Brain microvascular endothelial cell (primary cell): ENCODE data around the gene GIPC3.

Experiments used
- DNase-seq: peaks from one replicate; pipeline ENCODE4 v3.0.0-alpha.2; 2020
- H3K27ac ChIP-seq: fragments of 250-450 bp; sonication (Bioruptor Pico); 2 replicates; pipeline ENCODE4 v1.5.1; 2020; ENCODE audit warnings: mild to moderate bottlenecking, moderate library complexity
- H3K27me3 ChIP-seq: fragments of 250-450 bp; sonication (Bioruptor Pico); replicated peaks from 2 replicates; pipeline ENCODE4 v1.5.1; 2020; ENCODE audit warnings: mild to moderate bottlenecking
- H3K36me3 ChIP-seq: fragments of 250-450 bp; sonication (Bioruptor Pico); replicated peaks from 2 replicates; pipeline ENCODE4 v1.5.1; 2020; ENCODE audit warnings: mild to moderate bottlenecking
- H3K4me3 ChIP-seq: 2 replicates; pipeline ENCODE4 v1.5.1; 2011; ENCODE audit warnings: low read depth, mild to moderate bottlenecking, control low read depth, low read length, moderate library complexity
- in situ Hi-C: cut with HindIII; loops from 2 replicates; pipeline ENCODE4 v1.10.0; 2017; ENCODE audit warnings: low sequenced_read_pairs, low pct_ligation_motif_present
- TF ChIP-seq, protein P1 (sequence below): IDR thresholded peaks from 2 replicates; pipeline ENCODE4 v1.5.1; 2011; ENCODE audit warnings: low read depth, mild to moderate bottlenecking, moderate library complexity, low read length, control low read depth, inconsistent platforms; ENCODE audit errors: missing control alignments

The GIPC3 gene

DNA sequence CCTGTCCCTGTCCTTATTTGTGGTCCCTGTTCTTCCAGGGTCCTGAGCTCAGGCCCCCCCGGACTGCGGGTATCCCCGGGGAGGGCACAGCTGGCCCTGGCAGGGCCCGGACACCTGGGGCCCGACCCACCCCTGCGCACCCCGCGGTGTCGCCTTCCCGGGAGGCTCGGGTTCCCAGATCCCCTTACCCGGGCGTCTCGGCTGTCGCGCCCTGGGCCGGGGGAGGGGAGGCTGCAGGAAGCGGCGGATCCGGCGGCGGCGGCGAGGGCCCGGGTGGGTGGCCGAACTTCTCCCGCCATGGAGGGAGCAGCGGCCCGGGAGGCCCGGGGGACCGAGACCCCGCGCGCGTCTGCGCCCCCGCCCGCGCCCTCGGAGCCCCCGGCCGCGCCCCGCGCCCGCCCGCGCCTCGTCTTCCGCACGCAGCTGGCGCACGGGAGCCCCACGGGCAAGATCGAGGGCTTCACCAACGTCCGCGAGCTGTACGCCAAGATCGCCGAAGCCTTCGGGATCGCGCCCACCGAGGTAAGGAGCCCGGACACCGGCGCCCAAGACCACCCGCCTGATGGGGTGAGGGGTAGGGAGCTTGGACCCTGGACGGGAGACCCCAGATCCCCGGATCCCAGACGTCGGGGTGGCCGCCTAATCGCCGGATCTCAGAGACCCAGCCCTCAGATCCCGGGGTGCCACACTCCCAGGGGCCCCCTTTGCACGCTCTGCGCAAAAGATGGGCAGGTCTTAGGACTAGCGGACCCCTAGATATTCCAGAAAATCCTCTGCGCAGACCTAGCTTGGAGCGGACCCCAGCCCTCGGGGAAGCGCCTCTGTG, at the start of gene GIPC3:
Gene GIPC3, plus strand, starts transcription at position 178 of the 826 bp plus-strand sequence. Its CDS starts 120 bp downstream, at position 298.
- H3K36me3 ChIP-seq: no peaks in the 10 kb centered on the region
- H3K27ac ChIP-seq: no peak within 1 kb of the TSS
- peak within 1 kb of the TSS; percentile 45 for H3K4me3 ChIP-seq
- TF ChIP-seq, protein P1, sequence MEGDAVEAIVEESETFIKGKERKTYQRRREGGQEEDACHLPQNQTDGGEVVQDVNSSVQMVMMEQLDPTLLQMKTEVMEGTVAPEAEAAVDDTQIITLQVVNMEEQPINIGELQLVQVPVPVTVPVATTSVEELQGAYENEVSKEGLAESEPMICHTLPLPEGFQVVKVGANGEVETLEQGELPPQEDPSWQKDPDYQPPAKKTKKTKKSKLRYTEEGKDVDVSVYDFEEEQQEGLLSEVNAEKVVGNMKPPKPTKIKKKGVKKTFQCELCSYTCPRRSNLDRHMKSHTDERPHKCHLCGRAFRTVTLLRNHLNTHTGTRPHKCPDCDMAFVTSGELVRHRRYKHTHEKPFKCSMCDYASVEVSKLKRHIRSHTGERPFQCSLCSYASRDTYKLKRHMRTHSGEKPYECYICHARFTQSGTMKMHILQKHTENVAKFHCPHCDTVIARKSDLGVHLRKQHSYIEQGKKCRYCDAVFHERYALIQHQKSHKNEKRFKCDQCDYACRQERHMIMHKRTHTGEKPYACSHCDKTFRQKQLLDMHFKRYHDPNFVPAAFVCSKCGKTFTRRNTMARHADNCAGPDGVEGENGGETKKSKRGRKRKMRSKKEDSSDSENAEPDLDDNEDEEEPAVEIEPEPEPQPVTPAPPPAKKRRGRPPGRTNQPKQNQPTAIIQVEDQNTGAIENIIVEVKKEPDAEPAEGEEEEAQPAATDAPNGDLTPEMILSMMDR: no peak
- H3K27me3 ChIP-seq: no peaks in the 10 kb centered on the region
- in situ Hi-C loops: no loop called here
- no peak for DNase-seq

DNA sequence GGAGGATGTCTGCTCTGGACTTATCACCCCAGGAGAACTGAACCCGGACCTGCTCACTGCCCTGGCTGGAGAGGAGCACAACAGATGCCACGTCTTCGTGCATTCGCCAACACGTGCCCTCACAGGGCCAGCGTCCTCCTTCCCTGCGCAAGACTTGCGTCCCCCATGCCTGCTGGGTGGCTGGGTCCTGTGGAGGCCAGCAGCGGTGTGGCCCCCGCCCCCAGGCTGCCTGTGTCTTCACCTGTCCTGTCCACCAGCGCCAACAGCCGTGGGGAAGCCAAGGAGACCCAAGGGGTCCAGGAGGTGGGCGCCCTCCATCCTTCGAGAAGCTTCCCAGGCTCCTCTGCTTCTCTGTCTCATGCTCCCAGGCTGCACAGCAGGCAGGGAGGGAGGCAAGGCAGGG, 49.7 kb upstream of the GIPC3 start:
- TF ChIP-seq, protein P1: no peak
- no peak overlapping the region for H3K27ac ChIP-seq
- in situ Hi-C loops: no loop called here
- no peak for DNase-seq
- H3K4me3 ChIP-seq: no peak overlapping the region
- peaks cover 42% of the 10 kb centered on the region for H3K36me3 ChIP-seq
- no peaks in the 10 kb centered on the region for H3K27me3 ChIP-seq

DNA sequence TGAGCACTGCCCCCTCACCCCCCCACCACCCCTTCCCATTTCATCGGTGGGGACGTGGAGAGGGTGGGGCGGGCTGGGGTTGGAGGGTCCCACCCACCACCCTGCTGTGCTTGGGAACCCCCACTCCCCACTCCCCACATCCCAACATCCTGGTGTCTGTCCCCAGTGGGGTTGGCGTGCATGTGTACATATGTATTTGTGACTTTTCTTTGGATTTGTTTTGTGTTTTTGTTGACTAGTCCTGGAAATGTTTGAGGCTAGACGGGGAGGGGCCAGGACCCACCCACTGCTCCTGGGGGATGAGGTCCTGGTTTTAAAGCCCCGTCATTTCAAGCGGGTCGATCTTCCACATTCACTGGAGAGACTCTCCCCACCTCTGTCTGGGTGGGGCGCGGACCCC, 49.3 kb upstream of the GIPC3 start:
- TF ChIP-seq, protein P1: no peak
- Histone ChIP-seq H3K27me3 (no peaks in the 10 kb centered on the region), H3K36me3 (peaks cover 42% of the 10 kb centered on the region), H3K4me3 (no peak overlapping the region), H3K27ac (no peak overlapping the region)
- in situ Hi-C loops: no loop called here
- DNase-seq: no peak

DNA sequence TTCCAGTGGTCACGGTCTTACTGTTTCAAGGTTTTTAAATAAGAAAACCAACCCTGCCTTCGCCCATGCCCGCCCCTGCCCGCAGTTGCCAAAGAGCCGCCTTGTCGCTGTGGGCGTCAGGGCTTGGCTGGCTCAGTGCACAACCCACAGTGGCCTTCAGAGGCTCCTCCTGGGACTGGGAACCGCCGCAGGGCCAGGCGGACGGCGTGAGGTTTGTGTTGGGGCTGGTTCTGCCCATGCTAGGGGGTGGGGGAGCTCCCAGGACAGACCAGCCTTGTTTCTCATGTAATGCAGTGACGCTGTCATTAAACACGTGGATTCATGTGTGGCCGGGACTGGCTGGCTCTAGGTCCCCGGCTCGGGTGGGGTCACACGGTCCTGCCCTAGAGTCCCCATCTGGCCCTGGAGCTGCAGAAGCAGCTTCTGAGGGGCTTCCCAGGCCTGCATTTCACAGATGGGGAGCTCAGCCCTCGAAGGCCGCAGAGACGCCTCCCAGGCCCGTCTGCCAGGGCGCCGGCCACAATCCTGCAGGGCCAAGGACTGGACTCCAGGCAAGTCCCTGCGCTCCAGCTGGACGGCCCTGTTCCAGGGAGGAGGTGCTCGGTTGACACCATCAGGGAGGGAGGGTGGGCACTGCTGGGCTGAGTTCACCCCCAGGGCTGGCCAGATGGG, 48.7 kb upstream of the GIPC3 start:
- no peak for DNase-seq
- in situ Hi-C loops: no loop called here
- H3K36me3 ChIP-seq: peaks cover 37% of the 10 kb centered on the region

GRCh38 chr19:3537101-3537437, 48.2 kb upstream of the GIPC3 start:
- in situ Hi-C loops: no loop called here
- TF ChIP-seq, protein P1: no peak
- Histone ChIP-seq H3K27ac (no peak overlapping the region), H3K4me3 (no peak overlapping the region), H3K36me3 (peaks cover 36% of the 10 kb centered on the region), H3K27me3 (no peaks in the 10 kb centered on the region)
- no peak for DNase-seq

More for the DNA sequence above, 48.7 kb upstream of the GIPC3 start:
- Histone ChIP-seq H3K27ac (no peak overlapping the region), H3K27me3 (no peaks in the 10 kb centered on the region), H3K4me3 (no peak overlapping the region)
- TF ChIP-seq, protein P1: no peak
